Uterus (tissue), 2 donors: Measurements from ENCODE around the gene CYP51A1.

ENCODE experiments used
- POLR2A ChIP-seq, 2 donors: fragments of 450-650 bp; IDR thresholded peaks; one replicate each; pipeline ENCODE4 v1.6.1; 2016; ENCODE audit warnings: antibody characterized with exemption in 2 of 2, mild to moderate bottlenecking in 1 of 2, moderate library complexity in 1 of 2
- TF ChIP-seq, protein P1 (sequence below), 4 experiments: fragments of 200-600 bp in 2 of 4; fragments of 450-650 bp in 2 of 4; sonication (generic) in 2 of 4; IDR thresholded peaks; one replicate each; pipeline ENCODE4 v1.5.1; 2016 to 2019; ENCODE audit warnings: antibody characterized with exemption in 4 of 4, mild to moderate bottlenecking in 2 of 4, moderate library complexity in 1 of 4

DNA sequence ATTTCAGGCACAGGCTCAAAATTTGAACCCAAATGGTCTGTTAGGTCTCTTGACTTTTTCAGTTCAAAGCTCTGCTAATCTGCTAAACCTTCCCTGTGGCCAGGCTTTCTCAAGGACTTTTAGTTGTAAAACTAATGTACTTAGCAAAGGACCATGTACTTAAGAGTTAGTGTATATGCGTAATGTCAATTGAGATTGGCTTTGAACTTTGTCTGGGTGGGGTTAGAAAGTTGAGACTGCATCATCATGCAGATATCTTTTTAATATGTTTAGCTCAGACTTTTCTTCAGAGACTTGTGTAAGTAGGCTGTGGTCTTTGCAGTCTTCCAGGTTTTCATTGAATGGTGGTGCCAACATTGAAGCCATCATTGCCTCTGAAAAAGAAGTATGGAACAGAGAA lies 33.7 kb downstream of the CYP51A1 start:
- TF ChIP-seq, protein P1, sequence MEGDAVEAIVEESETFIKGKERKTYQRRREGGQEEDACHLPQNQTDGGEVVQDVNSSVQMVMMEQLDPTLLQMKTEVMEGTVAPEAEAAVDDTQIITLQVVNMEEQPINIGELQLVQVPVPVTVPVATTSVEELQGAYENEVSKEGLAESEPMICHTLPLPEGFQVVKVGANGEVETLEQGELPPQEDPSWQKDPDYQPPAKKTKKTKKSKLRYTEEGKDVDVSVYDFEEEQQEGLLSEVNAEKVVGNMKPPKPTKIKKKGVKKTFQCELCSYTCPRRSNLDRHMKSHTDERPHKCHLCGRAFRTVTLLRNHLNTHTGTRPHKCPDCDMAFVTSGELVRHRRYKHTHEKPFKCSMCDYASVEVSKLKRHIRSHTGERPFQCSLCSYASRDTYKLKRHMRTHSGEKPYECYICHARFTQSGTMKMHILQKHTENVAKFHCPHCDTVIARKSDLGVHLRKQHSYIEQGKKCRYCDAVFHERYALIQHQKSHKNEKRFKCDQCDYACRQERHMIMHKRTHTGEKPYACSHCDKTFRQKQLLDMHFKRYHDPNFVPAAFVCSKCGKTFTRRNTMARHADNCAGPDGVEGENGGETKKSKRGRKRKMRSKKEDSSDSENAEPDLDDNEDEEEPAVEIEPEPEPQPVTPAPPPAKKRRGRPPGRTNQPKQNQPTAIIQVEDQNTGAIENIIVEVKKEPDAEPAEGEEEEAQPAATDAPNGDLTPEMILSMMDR (IDR thresholded peaks at IDR 0.05): no peak
- TF ChIP-seq POLR2A (IDR thresholded peaks at IDR 0.05): no peak
